HG03039 (cell line): ENCODE measurements around the gene SCTR.
"Not testable (repeated sequence)": the region's sequence is repeated elsewhere in the genome, so short reads cannot be mapped to it uniquely, and the experiment has no call there.

Experiments used
- ATAC-seq: cut with Tn5 transposase; IDR thresholded peaks from one replicate; pipeline ENCODE4 v1.9.1; 2021; ENCODE audit warnings: mild to moderate bottlenecking, moderate library complexity; ENCODE audit not compliant: unreplicated experiment

The SCTR gene

DNA sequence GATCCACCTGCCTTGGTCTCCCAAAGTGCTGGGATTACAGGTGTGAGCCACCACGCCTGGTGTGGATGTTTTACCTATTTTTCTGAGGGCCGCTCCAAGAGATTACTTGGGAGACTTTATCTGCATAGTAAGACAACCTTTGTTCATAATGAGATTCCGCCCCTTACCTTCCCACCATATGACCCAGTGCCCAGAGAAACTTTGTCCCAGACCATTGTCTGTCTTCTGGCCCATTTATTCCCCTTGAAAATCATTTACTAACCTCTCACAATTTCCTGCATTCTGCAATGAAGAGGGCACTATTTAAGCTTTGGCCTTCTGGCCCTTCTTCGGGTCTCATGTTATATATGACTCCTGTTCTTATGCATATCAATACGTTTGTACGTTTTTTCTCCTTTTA lies 106.4 kb downstream of the SCTR start:
- ATAC-seq = no peak

DNA sequence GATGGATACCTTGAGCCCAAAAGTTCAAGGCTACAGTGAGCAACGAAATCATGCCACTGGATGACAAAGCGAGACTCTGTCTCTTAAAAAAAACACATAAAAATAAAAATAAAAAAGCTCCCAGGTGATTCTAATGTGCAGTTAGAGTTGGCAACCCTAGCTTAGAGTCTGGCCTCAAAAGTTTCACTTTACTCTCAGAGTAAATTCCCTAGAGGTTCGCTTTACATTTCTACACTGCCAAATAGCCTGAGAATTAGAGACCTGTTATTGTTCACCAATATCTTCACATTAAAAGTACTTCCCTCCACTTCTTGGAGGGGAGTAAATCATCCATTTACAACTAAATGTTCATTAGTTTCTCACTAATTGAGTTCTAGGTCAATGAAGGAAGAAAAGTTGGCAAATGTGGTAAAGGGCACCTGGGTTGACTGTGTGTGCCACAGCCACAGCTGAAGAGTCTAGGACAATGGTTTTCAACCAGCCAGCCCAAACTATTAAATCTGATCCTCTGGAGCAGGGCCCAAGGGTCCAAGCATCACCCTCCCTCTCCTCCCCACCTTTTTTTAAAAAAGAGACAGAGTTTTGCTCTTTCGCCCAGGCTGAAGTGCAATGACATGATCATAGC lies 107.9 kb downstream of the SCTR start:
- no peak for ATAC-seq

DNA sequence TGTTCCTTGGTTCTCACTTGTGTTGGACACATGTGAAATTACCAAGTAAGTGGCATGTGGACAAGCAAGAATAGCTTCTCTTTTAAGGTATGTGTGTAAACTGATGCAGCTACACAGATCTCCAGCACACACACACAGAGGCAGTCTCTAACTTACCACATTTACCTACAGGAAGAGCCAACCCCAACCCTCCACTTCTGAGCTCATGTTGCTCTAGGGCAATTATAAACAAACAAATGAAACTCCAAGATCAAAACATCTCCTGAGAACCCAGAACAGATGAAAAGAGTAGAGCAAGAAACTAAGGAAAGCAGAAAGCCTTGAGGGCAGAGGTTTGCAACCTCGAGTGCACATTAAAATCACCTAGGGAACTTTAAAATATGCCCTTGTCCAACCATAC lies 108.7 kb downstream of the SCTR start:
- ATAC-seq = no peak

DNA sequence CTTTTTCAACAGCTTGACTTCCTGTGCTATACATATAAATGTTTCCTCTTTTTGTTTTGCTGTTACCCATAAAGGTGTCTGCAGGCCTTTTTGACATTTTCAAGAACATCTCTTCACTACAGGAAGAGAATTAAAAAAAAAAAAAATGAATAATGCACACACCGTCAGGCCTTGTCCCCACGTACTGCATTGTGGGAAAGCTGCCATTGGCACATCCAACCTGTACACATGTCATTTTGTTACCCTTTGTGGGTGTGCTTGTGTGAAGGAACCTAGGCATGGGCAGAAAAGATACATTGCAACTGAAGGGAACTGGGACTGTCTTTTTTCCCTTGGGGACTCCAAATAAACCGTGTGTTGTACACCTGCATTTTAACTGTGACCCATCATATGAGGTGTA lies 109.4 kb downstream of the SCTR start:
- no peak for ATAC-seq

DNA sequence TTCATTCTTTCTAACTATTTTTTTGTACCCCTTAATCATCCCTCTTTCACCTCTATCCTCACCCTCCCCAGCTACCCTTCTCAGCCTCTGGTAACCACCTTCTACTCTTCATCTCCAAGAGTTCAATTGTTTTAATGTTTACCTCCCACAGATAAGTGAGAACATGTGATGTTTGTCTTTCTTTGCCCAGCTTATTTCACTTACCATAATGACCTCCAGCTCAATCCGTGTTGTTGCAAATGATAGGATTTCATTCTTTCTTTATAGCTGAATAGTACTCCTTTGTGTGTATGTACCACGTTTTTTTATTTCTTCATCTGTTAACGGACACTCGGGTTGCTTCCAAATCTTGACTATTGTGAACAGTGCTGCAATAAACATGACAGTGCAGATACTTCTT lies 114.8 kb downstream of the SCTR start:
- ATAC-seq = no peak

DNA sequence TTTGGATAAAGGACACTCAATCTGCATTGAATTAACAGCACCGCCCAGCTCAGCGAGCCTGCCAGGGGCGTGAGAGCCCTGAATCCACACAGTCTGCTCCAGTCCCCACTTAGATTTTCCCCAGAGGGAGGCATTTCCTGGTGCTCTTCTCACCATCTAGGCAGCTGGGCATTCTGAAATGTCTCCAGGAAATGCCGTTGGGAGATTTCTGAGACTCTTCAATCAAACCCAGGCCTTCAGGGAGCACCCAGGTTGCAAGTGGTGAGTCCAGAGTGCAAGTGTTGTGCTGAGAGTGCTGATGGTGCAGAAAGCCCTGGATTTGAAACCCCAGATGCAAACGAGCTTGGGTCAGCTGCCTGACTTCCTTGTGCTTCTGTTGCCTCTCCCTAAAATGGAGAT lies 116.1 kb downstream of the SCTR start:
- no peak for ATAC-seq

DNA sequence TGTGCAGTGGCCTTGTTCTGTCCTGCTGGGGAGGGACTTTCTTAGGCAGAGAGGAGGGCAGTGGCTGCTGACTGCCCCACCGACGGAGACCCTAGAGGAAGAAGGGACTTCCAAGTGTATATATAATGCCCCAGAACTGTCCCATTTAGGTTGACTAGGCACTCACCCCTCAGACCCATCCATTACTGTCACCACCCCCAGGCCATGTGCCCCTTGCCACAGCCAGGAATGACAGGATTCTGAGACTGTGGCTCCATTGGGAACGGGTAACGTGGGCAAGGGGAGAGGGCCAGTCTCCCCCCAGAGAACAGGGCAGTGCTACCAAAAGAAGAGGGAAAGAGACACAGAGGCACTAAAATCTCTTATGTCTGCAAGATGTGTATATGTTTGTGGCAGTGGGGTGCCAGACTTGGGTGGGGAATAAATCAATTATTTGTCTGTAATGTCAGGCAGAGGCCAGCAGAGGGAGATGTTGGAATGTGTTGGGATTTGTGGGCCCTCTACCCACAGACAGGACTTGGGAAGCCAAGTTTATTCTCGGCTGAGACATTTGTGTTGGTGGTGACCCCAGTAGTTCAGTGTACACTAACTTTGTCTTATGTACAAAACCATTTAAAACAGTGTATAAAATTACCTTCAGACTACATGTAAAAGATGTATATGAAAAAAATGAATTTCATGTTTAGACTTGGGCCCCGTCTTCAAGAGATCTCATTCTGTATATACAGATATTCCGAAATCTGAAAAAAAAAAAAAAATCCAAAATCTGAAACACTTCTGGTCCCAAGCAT lies 116.7 kb downstream of the SCTR start:
- ATAC-seq = no peak

DNA sequence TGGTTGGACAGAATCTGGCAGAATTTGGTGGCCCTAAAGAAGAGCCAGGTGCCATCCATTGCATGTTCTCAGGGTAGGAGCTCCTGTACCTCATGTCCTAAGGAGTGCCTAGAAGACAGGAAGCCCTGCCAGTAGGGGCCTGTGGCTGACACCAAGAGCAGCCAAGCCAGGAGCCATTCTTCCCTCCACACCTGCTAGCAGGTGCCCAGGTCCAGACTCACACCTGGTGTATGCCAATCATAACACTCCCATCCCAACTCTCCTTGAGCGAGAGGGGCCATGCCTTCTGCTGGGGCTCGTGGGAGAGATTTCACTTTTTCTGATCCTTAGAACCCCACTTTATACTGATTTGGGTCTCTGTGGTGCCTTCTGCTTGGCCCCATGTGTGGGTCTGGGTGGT lies 119.1 kb downstream of the SCTR start:
- ATAC-seq = no peak

DNA sequence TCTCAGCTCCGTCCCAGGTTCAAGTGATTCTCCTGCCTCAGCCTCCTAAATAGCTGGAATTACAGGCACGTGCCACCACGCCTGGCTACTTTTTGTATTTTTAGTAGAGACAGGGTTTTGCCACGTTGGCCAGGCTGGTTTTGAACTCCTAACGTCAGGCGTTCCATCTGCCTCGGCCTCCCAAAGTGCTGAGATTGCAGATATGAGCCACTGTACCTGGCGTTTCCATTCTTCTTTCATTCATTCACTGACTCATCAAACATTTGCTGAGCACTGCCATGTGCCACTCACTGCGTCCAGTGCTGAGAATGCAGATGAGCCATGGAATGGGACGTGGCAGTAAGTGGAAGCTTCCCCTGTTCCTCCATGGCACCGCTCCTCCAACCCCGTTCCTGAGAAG lies 120.7 kb downstream of the SCTR start:
- ATAC-seq = not testable (repeated sequence)

DNA sequence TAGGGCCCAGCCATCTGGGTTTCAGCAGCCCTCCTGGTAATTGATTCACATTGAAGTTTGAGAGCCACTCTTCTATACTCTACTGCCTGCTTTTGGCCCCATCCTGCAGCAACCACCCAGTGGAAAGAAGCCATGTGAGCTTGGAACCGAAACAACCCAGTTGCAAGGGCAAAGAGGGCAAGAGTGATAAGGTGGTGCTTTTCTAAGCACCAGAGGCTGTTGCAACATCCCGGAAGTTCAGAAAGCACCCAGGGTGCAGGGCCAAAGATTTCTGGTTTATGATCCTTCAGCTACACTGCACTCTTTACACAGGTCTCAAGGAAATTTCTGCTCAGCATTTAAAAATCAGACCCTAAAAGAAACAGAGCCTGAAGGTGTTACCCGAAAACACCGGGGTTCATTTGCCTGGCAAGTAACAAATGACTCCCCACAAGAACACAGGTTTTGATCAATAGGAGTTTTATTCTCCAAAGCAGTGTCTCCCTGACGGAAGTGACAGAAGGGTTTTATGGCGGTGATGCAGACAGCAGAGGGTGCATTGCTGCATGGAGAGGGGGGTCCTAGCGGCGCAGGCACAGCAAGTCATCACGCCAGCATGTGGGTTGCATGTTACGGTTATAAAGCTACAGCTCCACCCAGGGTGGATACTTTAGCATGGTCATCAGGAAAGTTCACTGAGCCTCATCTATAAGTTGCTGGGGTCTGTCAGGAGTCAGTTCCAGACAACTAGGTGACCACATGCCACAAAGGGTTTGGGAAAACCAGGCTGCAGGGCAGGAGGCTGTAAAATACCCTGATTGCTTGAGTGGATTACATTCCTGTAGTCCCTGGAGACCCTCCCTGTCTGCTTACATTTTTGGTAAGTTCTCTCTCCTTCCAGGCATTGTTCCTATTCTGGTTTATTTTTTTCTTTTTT lies 121.4 kb downstream of the SCTR start:
- no peak for ATAC-seq

DNA sequence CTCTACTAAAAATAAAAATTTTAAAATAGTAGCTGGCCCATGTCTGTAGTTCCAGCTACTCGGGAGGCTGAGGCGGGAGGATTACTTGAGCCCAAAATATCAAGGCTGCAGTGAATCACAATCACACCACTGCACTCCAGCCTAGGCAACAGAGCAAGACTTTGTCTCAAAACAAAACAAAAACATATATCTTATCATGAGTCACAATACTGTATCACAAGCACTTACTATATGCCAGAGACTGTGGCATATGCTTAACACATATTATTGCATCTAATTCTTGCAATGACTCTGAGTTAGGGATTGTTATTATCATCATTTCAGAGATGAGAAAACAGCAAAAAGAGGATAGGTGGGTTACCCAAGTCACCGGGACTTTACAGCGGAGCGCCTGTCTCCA lies 122.2 kb downstream of the SCTR start:
- no peak for ATAC-seq

DNA sequence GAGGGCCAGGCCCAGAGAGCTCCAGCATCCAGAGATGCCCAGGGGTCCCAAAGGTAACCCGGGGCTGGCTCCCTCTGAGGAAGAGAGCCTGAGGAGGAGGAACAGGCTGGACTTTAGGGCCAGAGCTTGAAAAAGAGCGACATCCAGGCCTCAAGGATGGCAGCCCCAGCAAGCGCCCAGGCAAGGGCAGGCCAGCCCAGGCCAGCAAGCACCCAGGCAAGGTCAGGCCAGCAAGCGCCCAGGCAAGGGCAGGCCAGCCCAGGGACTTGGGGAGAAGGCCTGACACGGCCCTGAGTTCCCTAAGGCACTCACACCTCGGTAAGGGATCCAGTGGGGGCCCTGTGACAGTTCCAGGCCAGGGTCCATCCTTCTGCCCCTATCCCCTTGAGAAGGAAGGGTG lies 127.1 kb downstream of the SCTR start:
- no peak for ATAC-seq

DNA sequence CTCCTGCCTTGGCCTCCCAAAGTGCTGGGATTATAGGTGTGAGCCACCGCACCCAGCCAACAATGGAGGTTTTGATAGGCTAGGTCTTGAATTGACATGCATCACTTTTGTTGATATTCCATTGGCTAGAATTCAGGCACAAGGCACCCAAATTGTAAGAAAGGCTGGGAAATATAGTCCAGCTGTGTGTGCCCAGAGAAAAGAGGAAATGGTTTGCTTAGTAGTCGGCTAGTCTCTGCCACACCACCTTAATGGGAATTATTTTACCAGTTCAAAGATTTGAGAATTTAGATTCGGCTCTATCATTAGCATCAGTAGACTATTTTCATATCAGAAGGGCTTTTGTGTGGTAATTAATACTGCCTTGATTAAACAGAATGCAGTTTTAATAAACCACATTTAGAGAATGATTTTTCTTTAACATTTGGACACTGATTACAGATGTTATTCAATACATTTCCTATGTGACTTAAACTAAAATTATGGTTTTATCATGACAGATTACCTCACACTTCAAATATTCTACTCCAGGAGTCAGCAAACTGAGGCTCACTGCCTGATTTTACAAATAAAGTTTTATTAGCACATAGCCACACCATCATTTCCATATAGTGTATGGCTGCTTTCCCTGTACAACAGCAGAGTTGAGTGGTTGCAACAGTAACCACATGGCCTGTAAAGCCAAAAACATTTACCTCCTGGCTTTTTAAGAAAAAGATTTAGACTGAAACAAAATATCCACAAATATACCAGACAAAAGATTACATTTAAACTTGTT lies 130.1 kb downstream of the SCTR start:
- ATAC-seq = no peak
